CD8-positive, alpha-beta memory T cell (primary cell): ENCODE data around the gene HMSD. TPM values are rescaled to one million over a fixed set of nuclear protein-coding genes. Genes with fewer than 3 reads are reported as not detected.
"Not testable (repeated sequence)": the region's sequence is repeated elsewhere in the genome, so short reads cannot be mapped to it uniquely, and the experiment has no call there.

Experiments used
- CTCF ChIA-PET: fragments of 350-600 bp; sonication (Branson Sonifier 250); formaldehyde crosslinking; loops from one replicate; lab custom pipeline; 2021; ENCODE audit warnings: antibody characterized with exemption; lab: Charles Lee
- POLR2A ChIA-PET: fragments of 350-600 bp; sonication (Branson Sonifier 250); formaldehyde crosslinking; loops from one replicate; lab custom pipeline; 2021; ENCODE audit warnings: antibody characterized with exemption; lab: Charles Lee
- DNase-seq, 5 donors: peaks; one replicate each; pipeline versions ENCODE4 v3.0.0 to v3.0.0-alpha.2; 2020 to 2022; ENCODE audit warnings: mixed read lengths in 1 of 5
- H3K27ac ChIP-seq: one replicate; pipeline ENCODE4 v1.7.0; 2013; ENCODE audit warnings: low read depth, mild to moderate bottlenecking, low read length, moderate library complexity
- H3K27me3 ChIP-seq: 2 replicates; pipeline ENCODE4 v1.7.0; 2013; ENCODE audit warnings: low read length, mild to moderate bottlenecking; ENCODE audit not compliant: insufficient read depth, poor library complexity, severe bottlenecking
- H3K36me3 ChIP-seq: 2 replicates; pipeline ENCODE4 v1.7.0; 2013; ENCODE audit warnings: mild to moderate bottlenecking, low read length, moderate library complexity; ENCODE audit not compliant: insufficient read depth
- H3K4me1 ChIP-seq: 2 replicates; pipeline ENCODE4 v1.7.0; 2013; ENCODE audit warnings: mild to moderate bottlenecking, low read length, moderate library complexity; ENCODE audit not compliant: insufficient read depth
- H3K4me3 ChIP-seq: 2 replicates; pipeline ENCODE4 v1.7.0; 2013; ENCODE audit warnings: mild to moderate bottlenecking, low read length
- H3K9me3 ChIP-seq: 2 replicates; pipeline ENCODE4 v1.7.0; 2013; ENCODE audit warnings: mild to moderate bottlenecking, low read length
- H3K27ac Mint-ChIP-seq, 8 donors: one replicate each; pipeline ENCODE4 v1.8.0; 2020 to 2021; ENCODE audit warnings: mixed read lengths in 8 of 8, mild to moderate bottlenecking in 6 of 8, inconsistent platforms in 3 of 8, moderate library complexity in 3 of 8
- H3K27me3 Mint-ChIP-seq, 2 donors: one replicate each; pipeline ENCODE4 v1.8.0; 2020 to 2021; ENCODE audit warnings: mixed read lengths in 2 of 2, mild to moderate bottlenecking in 1 of 2, moderate library complexity in 1 of 2
- H3K36me3 Mint-ChIP-seq, 3 donors: one replicate each; pipeline ENCODE4 v1.8.0; 2020 to 2021; ENCODE audit warnings: mixed read lengths in 3 of 3, inconsistent platforms in 1 of 3, mild to moderate bottlenecking in 1 of 3
- H3K4me1 Mint-ChIP-seq, 3 donors: one replicate each; pipeline ENCODE4 v1.8.0; 2020 to 2021; ENCODE audit warnings: mixed read lengths in 3 of 3, inconsistent platforms in 1 of 3, mild to moderate bottlenecking in 1 of 3
- H3K4me3 Mint-ChIP-seq, 7 donors: one replicate each; pipeline ENCODE4 v1.8.0; 2020 to 2021; ENCODE audit warnings: mixed read lengths in 7 of 7, mild to moderate bottlenecking in 6 of 7, moderate library complexity in 4 of 7, inconsistent platforms in 2 of 7
- H3K9me3 Mint-ChIP-seq, 5 donors: one replicate each; pipeline ENCODE4 v1.8.0; 2020 to 2022; ENCODE audit warnings: mixed read lengths in 5 of 5, mild to moderate bottlenecking in 3 of 5, moderate library complexity in 2 of 5, inconsistent platforms in 1 of 5
- polyA plus RNA-seq: library from polyadenylated mRNA; unstranded; fragments of 300-500 nt; fragmentation: Illumina TruSeq; gene quantifications from one replicate; pipeline ENCODE4 v1.2.3, GENCODE V29; 2021
- total RNA-seq, 2 experiments: library from RNA; stranded (reverse); gene quantifications; one replicate each; pipeline ENCODE4 v1.2.3, GENCODE V29; 2021

Gene HMSD
- total and polyA plus RNA-seq, 3 experiments from 2014 or later, result 9.8 to 11.4 TPM; not detected in 1

- CTCF ChIA-PET, result interaction anchor here (1.6 kb wide), 1 partner anchor 24 kb away, joined by 3 read pairs; no protein-coding TSS in a partner anchor
- POLR2A ChIA-PET, result no interaction called here
- H3K4me1 ChIP-seq, result peaks cover 6% of the 10 kb centered on the region
- Mint-ChIP-seq H3K4me1 (peaks cover 4 to 5% (median 5%) of the 10 kb centered on the region in 3 donors), H3K27ac (no peak overlapping the region), H3K27me3 (peaks cover 19 to 38% of the 10 kb centered on the region in 2 donors), H3K9me3 (no peaks in the 10 kb centered on the region), H3K36me3 (no peaks in the 10 kb centered on the region), H3K4me3 (no peak overlapping the region)
- no peaks in the 10 kb centered on the region for H3K36me3 ChIP-seq
- H3K9me3 ChIP-seq, result no peaks in the 10 kb centered on the region
- peaks cover 7% of the 10 kb centered on the region for H3K27me3 ChIP-seq
- DNase-seq, result no peak
- no peak overlapping the region for H3K4me3 ChIP-seq
- no peak overlapping the region for H3K27ac ChIP-seq
Measured at GRCh38 chr18:63940008-63940407, 9.1 kb upstream of the HMSD start.

DNA sequence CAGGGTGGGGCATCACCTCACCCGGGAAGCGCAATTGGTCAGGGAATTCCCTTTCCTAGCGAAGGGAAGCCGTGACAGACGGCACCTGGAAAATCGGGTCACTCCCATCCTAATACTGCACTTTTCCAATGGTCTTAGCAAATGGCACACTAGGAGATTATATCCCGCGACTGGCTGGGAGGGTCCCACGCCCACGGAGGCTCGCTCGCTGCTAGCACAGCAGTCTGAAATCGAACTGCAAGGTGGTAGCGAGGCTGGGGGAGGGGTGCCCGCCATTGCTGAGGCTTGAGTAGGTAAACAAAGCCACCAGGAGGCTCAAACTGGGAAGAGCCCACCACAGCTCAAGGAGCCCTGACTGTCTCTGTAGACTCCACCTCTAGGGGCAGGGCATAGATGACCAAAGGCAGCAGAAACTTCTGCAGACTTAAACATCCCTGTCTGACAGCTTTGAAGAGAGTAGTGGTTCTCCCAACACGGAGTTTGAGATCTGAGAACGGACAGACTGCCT lies 8.5 kb upstream of the HMSD start:
- H3K36me3 ChIP-seq, H3K9me3 Mint-ChIP-seq, DNase-seq, H3K4me3 ChIP-seq, POLR2A ChIA-PET, H3K4me1 ChIP-seq, H3K9me3 ChIP-seq, H3K4me1 Mint-ChIP-seq, H3K27me3 ChIP-seq, H3K36me3 Mint-ChIP-seq, H3K4me3 Mint-ChIP-seq, H3K27ac Mint-ChIP-seq, H3K27ac ChIP-seq: not testable (repeated sequence)
- peaks cover 21 to 41% of the 10 kb centered on the region in 2 donors for H3K27me3 Mint-ChIP-seq
- CTCF ChIA-PET, result interaction anchor here (1.6 kb wide), 1 partner anchor 23 kb away, joined by 3 read pairs; no protein-coding TSS in a partner anchor

- no peak overlapping the region for H3K4me3 Mint-ChIP-seq
- H3K36me3 Mint-ChIP-seq, result no peaks in the 10 kb centered on the region
- H3K36me3 ChIP-seq, result no peaks in the 10 kb centered on the region
- no peak overlapping the region for H3K27ac ChIP-seq
- no peaks in the 10 kb centered on the region for H3K4me1 ChIP-seq
- H3K4me1 Mint-ChIP-seq, result peaks cover 19 to 31% (median 23%) of the 10 kb centered on the region in 3 donors
- H3K9me3 ChIP-seq, result no peaks in the 10 kb centered on the region
- ChIA-PET CTCF (no interaction called here), POLR2A (no interaction called here)
- no peak overlapping the region for H3K27ac Mint-ChIP-seq
- H3K27me3 ChIP-seq, result no peaks in the 10 kb centered on the region
- peaks cover 25 to 58% of the 10 kb centered on the region in 2 donors for H3K27me3 Mint-ChIP-seq
- no peak for DNase-seq
- H3K4me3 ChIP-seq, result no peak overlapping the region
- no peaks in the 10 kb centered on the region for H3K9me3 Mint-ChIP-seq
Measured at GRCh38 chr18:63947051-63947790, 1.9 kb upstream of the HMSD start.

DNA sequence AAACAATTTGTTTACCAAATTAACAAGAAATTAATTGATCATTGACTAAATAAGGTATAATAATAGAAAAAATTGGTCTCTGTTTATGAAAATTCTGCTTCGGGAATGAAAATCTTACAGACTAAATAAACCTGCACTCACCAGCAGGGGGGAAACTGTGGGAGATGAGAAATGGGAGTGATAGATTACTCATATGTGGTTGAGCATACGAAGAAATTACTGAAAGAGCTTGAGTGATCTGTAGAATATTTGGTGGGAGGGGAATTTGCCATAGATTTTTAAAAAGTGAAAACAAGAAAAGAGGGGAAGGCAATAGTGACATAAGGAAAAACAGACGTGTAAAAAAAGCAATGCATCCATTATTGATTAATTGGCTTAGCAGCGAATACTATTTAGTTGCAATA lies 2.2 kb downstream of the HMSD start:
- Histone ChIP-seq H3K36me3 (no peaks in the 10 kb centered on the region), H3K4me3 (no peak overlapping the region), H3K4me1 (no peaks in the 10 kb centered on the region), H3K9me3 (no peaks in the 10 kb centered on the region), H3K27me3 (no peaks in the 10 kb centered on the region), H3K27ac (no peak overlapping the region)
- POLR2A ChIA-PET, result no interaction called here
- CTCF ChIA-PET, result no interaction called here
- peaks cover 10 to 22% of the 10 kb centered on the region in 2 donors for H3K27me3 Mint-ChIP-seq
- no peaks in the 10 kb centered on the region for H3K36me3 Mint-ChIP-seq
- H3K27ac Mint-ChIP-seq, result no peak overlapping the region
- H3K4me3 Mint-ChIP-seq, result no peak overlapping the region
- H3K9me3 Mint-ChIP-seq, result no peaks in the 10 kb centered on the region
- H3K4me1 Mint-ChIP-seq, result peaks cover 19 to 31% (median 23%) of the 10 kb centered on the region in 3 donors
- no peak for DNase-seq

DNA sequence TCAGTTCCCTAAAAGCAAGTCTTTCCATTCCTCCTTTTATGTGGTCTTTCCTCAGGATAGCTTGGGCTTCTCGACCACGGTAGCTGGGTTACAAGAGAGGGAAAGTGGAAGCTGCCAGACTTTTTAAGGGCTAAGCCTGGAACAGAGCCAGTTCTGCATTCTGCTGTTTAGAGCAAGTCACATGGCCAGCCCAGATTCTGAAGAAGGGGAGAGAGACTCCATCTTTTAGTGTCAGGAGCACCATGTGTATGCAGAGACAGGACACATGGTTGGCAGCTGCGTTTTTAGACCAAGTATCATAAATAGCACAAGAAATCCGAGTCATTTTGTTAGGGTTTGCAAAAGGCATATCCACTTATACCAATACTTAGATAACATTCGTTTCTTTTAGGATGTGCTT lies 4.7 kb downstream of the HMSD start:
- ChIA-PET POLR2A (no interaction called here), CTCF (interaction anchor here (3.9 kb wide), 1 partner anchor 10 kb away, joined by 14 read pairs; no protein-coding TSS in a partner anchor)
- no peak overlapping the region for H3K4me3 Mint-ChIP-seq
- no peak overlapping the region for H3K4me3 ChIP-seq
- H3K27ac Mint-ChIP-seq, result no peak overlapping the region
- H3K27me3 Mint-ChIP-seq, result peaks cover 6 to 21% of the 10 kb centered on the region in 2 donors
- peaks cover 11 to 21% (median 14%) of the 10 kb centered on the region in 3 donors for H3K4me1 Mint-ChIP-seq
- DNase-seq, result no peak
- no peaks in the 10 kb centered on the region for H3K36me3 ChIP-seq
- H3K9me3 ChIP-seq, result no peaks in the 10 kb centered on the region
- no peaks in the 10 kb centered on the region for H3K9me3 Mint-ChIP-seq
- no peaks in the 10 kb centered on the region for H3K27me3 ChIP-seq
- H3K27ac ChIP-seq, result no peak overlapping the region
- no peaks in the 10 kb centered on the region for H3K36me3 Mint-ChIP-seq
- H3K4me1 ChIP-seq, result no peaks in the 10 kb centered on the region

- CTCF ChIA-PET, result no interaction called here
- Mint-ChIP-seq H3K9me3 (no peaks in the 10 kb centered on the region), H3K27me3 (peaks cover 4 to 41% of the 10 kb centered on the region in 2 donors), H3K36me3 (no peaks in the 10 kb centered on the region), H3K27ac (no peak overlapping the region), H3K4me3 (no peak overlapping the region), H3K4me1 (no peaks in the 10 kb centered on the region)
- POLR2A ChIA-PET, result no interaction called here
- DNase-seq, result no peak
- Histone ChIP-seq H3K36me3 (no peaks in the 10 kb centered on the region), H3K27ac (no peak overlapping the region), H3K4me3 (no peak overlapping the region), H3K9me3 (no peaks in the 10 kb centered on the region), H3K4me1 (no peaks in the 10 kb centered on the region), H3K27me3 (no peaks in the 10 kb centered on the region)
Measured at GRCh38 chr18:63956755-63957154, 7.7 kb downstream of the HMSD start.

DNA sequence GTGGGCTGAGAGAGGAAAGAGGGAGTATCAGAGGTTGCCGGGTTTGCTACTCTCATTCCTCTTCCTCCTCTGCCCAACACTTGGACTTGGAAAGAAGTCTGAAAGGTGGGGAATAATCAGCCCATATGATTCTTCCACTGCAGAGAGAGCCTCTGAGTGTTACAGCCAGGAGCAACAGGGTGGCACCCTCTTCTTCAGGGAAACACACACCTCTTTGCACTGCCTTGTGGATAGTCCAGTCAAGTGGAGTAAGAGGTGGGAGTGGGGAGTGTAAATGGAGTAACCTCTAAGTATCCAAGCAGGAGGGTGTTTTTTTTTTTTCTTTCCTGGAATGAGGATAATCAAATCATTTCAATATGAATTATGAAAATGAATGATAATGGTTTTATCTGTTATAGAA lies 11.8 kb downstream of the HMSD start:
- H3K4me3 Mint-ChIP-seq, result no peak overlapping the region
- H3K27ac Mint-ChIP-seq, result no peak overlapping the region

DNA sequence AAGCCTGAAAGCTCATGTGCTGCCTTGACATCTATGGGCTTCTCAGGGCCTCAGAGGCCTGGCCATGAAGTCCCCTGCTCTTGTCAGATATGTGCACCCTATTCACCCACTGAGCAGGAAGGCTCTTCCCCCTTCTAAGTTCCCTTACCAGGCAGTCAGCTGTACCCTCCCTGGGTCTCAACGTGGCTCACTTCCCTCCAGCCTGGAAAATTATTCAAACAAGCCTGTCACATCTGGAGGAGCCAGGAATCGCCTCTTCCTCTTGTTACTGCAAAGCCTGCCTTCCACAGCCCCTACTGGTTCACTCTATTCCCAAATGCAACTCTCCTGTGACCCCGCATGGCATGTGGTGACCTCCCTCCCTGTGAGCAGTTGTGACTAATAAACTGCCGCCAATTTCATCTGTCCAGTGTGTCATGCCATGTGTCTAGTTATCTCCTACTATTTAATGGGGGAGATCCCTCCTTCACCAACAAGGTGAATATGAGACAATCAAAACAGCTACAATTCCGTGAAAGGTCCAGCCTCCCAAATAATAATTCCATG lies 12.4 kb downstream of the HMSD start:
- H3K36me3 Mint-ChIP-seq, result no peaks in the 10 kb centered on the region
- DNase-seq, result no peak
- CTCF ChIA-PET, result interaction anchor here (3.2 kb wide), 1 partner anchor 33 kb away, joined by 21 read pairs; no protein-coding TSS in a partner anchor
- H3K4me3 Mint-ChIP-seq, result no peak overlapping the region
- Histone ChIP-seq H3K36me3 (no peaks in the 10 kb centered on the region), H3K27me3 (no peaks in the 10 kb centered on the region), H3K4me1 (no peaks in the 10 kb centered on the region), H3K27ac (no peak overlapping the region), H3K9me3 (no peaks in the 10 kb centered on the region), H3K4me3 (no peak overlapping the region)
- no peaks in the 10 kb centered on the region for H3K4me1 Mint-ChIP-seq
- peaks cover 0 to 44% of the 10 kb centered on the region in 2 donors for H3K27me3 Mint-ChIP-seq
- POLR2A ChIA-PET, result no interaction called here
- H3K27ac Mint-ChIP-seq, result peak overlapping the region in 1 of 8 donors; percentile 72
- H3K9me3 Mint-ChIP-seq, result no peaks in the 10 kb centered on the region

More for the DNA sequence above, 11.8 kb downstream of the HMSD start:
- ChIA-PET CTCF (no interaction called here), POLR2A (no interaction called here)
- Histone ChIP-seq H3K27ac (no peak overlapping the region), H3K36me3 (no peaks in the 10 kb centered on the region), H3K27me3 (no peaks in the 10 kb centered on the region), H3K9me3 (no peaks in the 10 kb centered on the region), H3K4me3 (no peak overlapping the region), H3K4me1 (no peaks in the 10 kb centered on the region)
- Mint-ChIP-seq H3K4me1 (no peaks in the 10 kb centered on the region), H3K27me3 (peaks cover 0 to 47% of the 10 kb centered on the region in 2 donors), H3K36me3 (no peaks in the 10 kb centered on the region), H3K9me3 (no peaks in the 10 kb centered on the region)
- no peak for DNase-seq
